GM23338 (cell line): ENCODE measurements around the gene ZNF816. TPM values are rescaled to one million over a fixed set of nuclear protein-coding genes. Genes with fewer than 3 reads are reported as not detected.
A peak's percentile ranks its signal among the peaks of the same experiment; 100 is the strongest.

Experiments
- ATAC-seq: fragments of 200-7000 bp; cut with Tn5 transposase; 3 replicates; pipeline ENCODE4 v1.9.1; 2020
- DNase-seq: peaks from one replicate; pipeline ENCODE4 v3.0.0-alpha.2; 2015; ENCODE audit warnings: low spot score
- H2AFZ ChIP-seq: fragments of 200-600 bp; sonication (generic); 2 replicates; pipeline ENCODE4 v1.8.0; 2016; ENCODE audit warnings: antibody characterized with exemption, mild to moderate bottlenecking, moderate library complexity
- H3F3A ChIP-seq: fragments of 200-600 bp; sonication (generic); replicated peaks from 2 replicates; pipeline ENCODE4 v1.8.0; 2017; ENCODE audit warnings: antibody characterized with exemption, mixed run types, low read depth
- H3K27ac ChIP-seq: fragments of 200-600 bp; sonication (generic); 2 replicates; pipeline ENCODE4 v1.6.1; 2016; ENCODE audit warnings: low read depth
- H3K27me3 ChIP-seq: fragments of 200-600 bp; sonication (generic); 2 replicates; pipeline ENCODE4 v1.8.0; 2016; ENCODE audit warnings: mild to moderate bottlenecking, mixed run types, moderate library complexity; ENCODE audit not compliant: insufficient read depth
- H3K36me3 ChIP-seq: fragments of 200-600 bp; sonication (generic); 2 replicates; pipeline ENCODE4 v1.8.0; 2016; ENCODE audit warnings: mild to moderate bottlenecking; ENCODE audit not compliant: insufficient read depth
- H3K4me1 ChIP-seq: fragments of 200-600 bp; sonication (generic); 2 replicates; pipeline ENCODE4 v1.8.0; 2016; ENCODE audit warnings: mild to moderate bottlenecking, moderate library complexity; ENCODE audit not compliant: insufficient read depth
- H3K4me2 ChIP-seq: fragments of 200-600 bp; sonication (generic); 2 replicates; pipeline ENCODE4 v1.7.1; 2017; ENCODE audit warnings: mixed run types
- H3K4me3 ChIP-seq: fragments of 200-600 bp; sonication (generic); 2 replicates; pipeline ENCODE4 v1.6.1; 2016; ENCODE audit warnings: mixed run types
- H3K79me2 ChIP-seq: fragments of 200-600 bp; sonication (generic); replicated peaks from 2 replicates; pipeline ENCODE4 v1.8.0; 2017; ENCODE audit warnings: mild to moderate bottlenecking; ENCODE audit not compliant: insufficient read depth
- H3K9me2 ChIP-seq: fragments of 200-600 bp; sonication (generic); 2 replicates; pipeline ENCODE4 v1.8.0; 2017; ENCODE audit not compliant: insufficient read depth
- H4K20me1 ChIP-seq: fragments of 200-600 bp; sonication (generic); replicated peaks from 2 replicates; pipeline ENCODE4 v1.8.0; 2017; ENCODE audit warnings: mild to moderate bottlenecking; ENCODE audit not compliant: insufficient read depth
- H3K27ac Mint-ChIP-seq: 2 replicates; pipeline ENCODE4 v1.8.0; 2020; ENCODE audit warnings: inconsistent platforms, mild to moderate bottlenecking, moderate library complexity, mixed read lengths
- H3K27me3 Mint-ChIP-seq: 3 replicates; pipeline ENCODE4 v1.8.0; 2022; ENCODE audit warnings: low read depth, mild to moderate bottlenecking, moderate library complexity, mixed read lengths, inconsistent platforms; ENCODE audit not compliant: insufficient read depth, poor library complexity
- H3K36me3 Mint-ChIP-seq: 3 replicates; pipeline ENCODE4 v1.8.0; 2021; ENCODE audit warnings: low read depth, mild to moderate bottlenecking, inconsistent platforms, moderate library complexity, mixed read lengths
- H3K4me1 Mint-ChIP-seq: 3 replicates; pipeline ENCODE4 v1.8.0; 2020; ENCODE audit warnings: mild to moderate bottlenecking, inconsistent platforms, mixed read lengths
- H3K4me3 Mint-ChIP-seq: 3 replicates; pipeline ENCODE4 v1.8.0; 2021; ENCODE audit warnings: moderate library complexity, mild to moderate bottlenecking, inconsistent platforms, mixed read lengths
- H3K9me3 Mint-ChIP-seq: 3 replicates; pipeline ENCODE4 v1.8.0; 2020; ENCODE audit warnings: moderate library complexity, mild to moderate bottlenecking, inconsistent platforms, mixed read lengths
- CREB1 ChIP-seq: fragments of 250-450 bp; sonication (Bioruptor Pico); IDR thresholded peaks from 2 replicates; pipeline ENCODE4 v1.5.0; 2020; ENCODE audit warnings: low read depth, mild to moderate bottlenecking, moderate library complexity
- CTCF ChIP-seq, 2 experiments: fragments of 200-600 bp in 1 of 2; sonication (generic) in 1 of 2; conservative IDR thresholded peaks; 2 replicates each; pipeline versions ENCODE4 v1.5.1 to v1.6.1; 2016 to 2017; ENCODE audit warnings: antibody characterized with exemption in 2 of 2, low read depth in 2 of 2, mild to moderate bottlenecking in 2 of 2, moderate library complexity in 1 of 2
- ETS1 ChIP-seq: IDR thresholded peaks from 2 replicates; pipeline ENCODE4 v1.6.1; 2016; ENCODE audit warnings: antibody characterized with exemption
- EZH2 ChIP-seq: fragments of 200-600 bp; sonication (generic); IDR thresholded peaks from one replicate; pipeline ENCODE4 v1.8.0; 2017; ENCODE audit warnings: antibody characterized with exemption, mild to moderate bottlenecking, low read depth; ENCODE audit not compliant: unreplicated experiment
- EZH2phosphoT487 ChIP-seq: fragments of 200-600 bp; sonication (generic); IDR thresholded peaks from one replicate; pipeline ENCODE4 v1.8.1; 2018; ENCODE audit warnings: antibody characterized with exemption; ENCODE audit not compliant: unreplicated experiment
- JUNB ChIP-seq: IDR thresholded peaks from one replicate; pipeline ENCODE4 v1.6.1; 2016; ENCODE audit warnings: antibody characterized with exemption; ENCODE audit not compliant: unreplicated experiment
- NANOG ChIP-seq: IDR thresholded peaks from 2 replicates; pipeline ENCODE4 v1.6.1; 2016; ENCODE audit warnings: antibody characterized with exemption, borderline replicate concordance
- POLR2AphosphoS5 ChIP-seq: IDR thresholded peaks from 2 replicates; pipeline ENCODE4 v1.6.1; 2016; ENCODE audit warnings: antibody characterized with exemption, low read depth
- REST ChIP-seq: IDR thresholded peaks from one replicate; pipeline ENCODE4 v1.6.1; 2018; ENCODE audit warnings: antibody characterized with exemption; ENCODE audit not compliant: unreplicated experiment
- STAT1 ChIP-seq: IDR thresholded peaks from one replicate; pipeline ENCODE4 v1.6.1; 2016; ENCODE audit warnings: antibody characterized with exemption; ENCODE audit not compliant: unreplicated experiment
- ZNF114 ChIP-seq: fragments of 250-450 bp; sonication (Bioruptor Pico); IDR thresholded peaks from 2 replicates; pipeline ENCODE4 v1.5.0; 2020; ENCODE audit warnings: mild to moderate bottlenecking, moderate library complexity
- ZNF331 ChIP-seq: fragments of 250-450 bp; sonication (Bioruptor Pico); IDR thresholded peaks from 2 replicates; pipeline ENCODE4 v1.5.0; 2020; ENCODE audit warnings: low read depth, mild to moderate bottlenecking, moderate library complexity
- ZNF462 ChIP-seq: fragments of 250-450 bp; sonication (Bioruptor Pico); IDR thresholded peaks from 2 replicates; pipeline ENCODE4 v1.5.0; 2020; ENCODE audit warnings: mild to moderate bottlenecking, moderate library complexity
- polyA plus RNA-seq: library from polyadenylated mRNA; unstranded; fragments of >200 nt; fragmentation: Nextera tagmentation; extraction: Ambion mirVana; gene quantifications from 2 replicates; pipeline ENCODE4 v1.2.1, GENCODE V29; 2016
- total RNA-seq: library from RNA; depleted of rRNA; stranded (reverse); fragments of >200 nt; shearing (Covaris generic); gene quantifications from 2 replicates; pipeline ENCODE4 v1.2.3, GENCODE V29; 2014

The ZNF816 gene
- total and polyA plus RNA-seq, 2 experiments from 2014 or later: 7.0 to 9.5 TPM

- no peak overlapping the region for H3K4me3 Mint-ChIP-seq
- H3K9me2 ChIP-seq: no peaks in the 10 kb centered on the region
- peaks cover 4% of the 10 kb centered on the region; the same call in 1 of the 2 replicates for H3K36me3 ChIP-seq
- DNase-seq (peak; percentile 33), ATAC-seq (no peak)
- H3K27me3 Mint-ChIP-seq: peaks cover 10% of the 10 kb centered on the region
- H3K36me3 Mint-ChIP-seq: peaks cover 20% of the 10 kb centered on the region
- H3K4me3 ChIP-seq: no peak overlapping the region
- peak overlapping the region; percentile 15; the same call in 1 of the 2 replicates for H3K4me2 ChIP-seq
- no peak overlapping the region for H3K27ac ChIP-seq
- no peaks in the 10 kb centered on the region; the same call in 1 of the 2 replicates for H3K79me2 ChIP-seq
- peaks cover 17% of the 10 kb centered on the region for H3K4me1 Mint-ChIP-seq
- no peak overlapping the region for H2AFZ ChIP-seq
- peaks cover 27% of the 10 kb centered on the region for H3K4me1 ChIP-seq
- no peaks in the 10 kb centered on the region for H4K20me1 ChIP-seq
- H3K27ac Mint-ChIP-seq: no peak overlapping the region
- no peaks in the 10 kb centered on the region; the same call in 1 of the 2 replicates for H3F3A ChIP-seq
- peaks cover 2% of the 10 kb centered on the region; the same call in 1 of the 3 replicates for H3K9me3 Mint-ChIP-seq
- no peak for TF ChIP-seq POLR2AphosphoS5
- TF ChIP-seq EZH2phosphoT487: no peak
- no peak for TF ChIP-seq ZNF114 (CRISPR knock-in tag)
- TF ChIP-seq CTCF (conservative IDR thresholded peaks at IDR 0.05; ENCODE audit: low read depth in 2 of 2): no peak
- no peak for TF ChIP-seq JUNB
- TF ChIP-seq ZNF331: no peak
- TF ChIP-seq ETS1: no peak
- TF ChIP-seq EZH2: no peak
- no peak for TF ChIP-seq STAT1
- TF ChIP-seq REST: no peak
- no peak for TF ChIP-seq NANOG
- no peak for TF ChIP-seq ZNF462 (CRISPR knock-in tag)
- TF ChIP-seq CREB1 (CRISPR knock-in tag): no peak
- H3K27me3 ChIP-seq: no peaks in the 10 kb centered on the region
Observed at GRCh38 chr19:52901842-52902241, 60.8 kb downstream of the ZNF816 start.
